GM18508 (cell line): ENCODE data around the gene WDR90.

ENCODE experiments used
- ATAC-seq: cut with Tn5 transposase; IDR thresholded peaks from one replicate; pipeline ENCODE4 v1.9.1; 2021; ENCODE audit warnings: moderate number of reproducible peaks; ENCODE audit not compliant: insufficient read depth, unreplicated experiment

Gene WDR90

GRCh38 chr16:716200-716568 lies 67.0 kb downstream of the WDR90 start:
- no peak for ATAC-seq

- ATAC-seq, result no peak
These were observed 67.7 kb downstream of the WDR90 start for GRCh38 chr16:716768-717325.
